Gastroesophageal sphincter (tissue), 3 donors: ENCODE measurements around the gene RPL3.

ENCODE experiments used
- EP300 ChIP-seq: sonication (generic); formaldehyde crosslinking; IDR thresholded peaks from one replicate; pipeline ENCODE4 v1.6.1; 2017; ENCODE audit warnings: antibody characterized with exemption, mild to moderate bottlenecking
- POLR2A ChIP-seq, 2 donors: fragments of 450-650 bp; IDR thresholded peaks; one replicate each; pipeline ENCODE4 v1.6.1; 2017; ENCODE audit warnings: antibody characterized with exemption in 2 of 2, mild to moderate bottlenecking in 2 of 2, moderate library complexity in 1 of 2
- POLR2AphosphoS5 ChIP-seq: sonication (generic); formaldehyde crosslinking; IDR thresholded peaks from one replicate; pipeline ENCODE4 v1.6.1; 2017; ENCODE audit warnings: antibody characterized with exemption
- TF ChIP-seq, protein P1 (sequence below), 4 experiments: fragments of 200-600 bp in 2 of 4; fragments of 450-650 bp in 2 of 4; sonication (generic) in 1 of 4; IDR thresholded peaks; one replicate each; pipeline ENCODE4 v1.5.1; 2017 to 2019; ENCODE audit warnings: antibody characterized with exemption in 4 of 4, mild to moderate bottlenecking in 2 of 4, moderate library complexity in 2 of 4

DNA sequence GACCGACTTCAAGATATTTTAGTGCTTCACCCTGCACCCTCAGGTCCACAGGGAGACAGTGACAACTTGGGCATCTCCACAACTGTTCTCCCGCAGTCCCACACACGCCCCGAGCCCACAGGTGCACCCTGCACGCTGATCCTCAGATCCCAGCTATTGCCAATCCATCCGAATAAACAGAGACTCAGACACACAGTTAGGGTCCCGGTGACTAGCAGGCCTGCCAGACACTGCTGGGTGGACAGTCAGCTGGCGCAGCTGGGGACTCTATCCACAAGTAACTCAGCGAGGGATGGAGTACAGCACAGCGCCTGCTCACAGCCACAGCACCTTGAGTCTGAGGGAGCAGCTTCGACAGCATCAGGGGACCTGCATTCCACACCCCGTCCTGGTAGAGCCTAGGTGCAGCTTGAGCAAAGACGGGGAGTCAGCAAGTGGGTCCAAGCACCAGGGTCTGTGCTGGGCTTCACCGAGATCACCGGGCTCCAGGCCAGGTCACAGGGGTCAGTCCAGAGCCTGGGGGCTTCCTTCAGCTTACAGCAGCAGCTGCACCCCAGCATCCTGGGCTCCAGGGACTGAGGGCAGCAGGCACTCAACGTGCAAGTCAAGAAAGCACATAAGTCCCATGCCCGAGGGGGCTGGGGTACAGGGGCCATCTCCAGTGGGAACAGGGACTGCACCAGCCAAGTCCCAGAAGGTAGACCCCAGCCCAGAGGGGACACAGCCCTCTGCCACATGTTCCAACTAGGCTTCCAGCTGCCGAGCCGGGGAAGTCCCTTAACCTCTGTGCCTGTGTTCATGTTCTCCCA is 7.6 kb downstream of the RPL3 start:
- TF ChIP-seq, protein P1, sequence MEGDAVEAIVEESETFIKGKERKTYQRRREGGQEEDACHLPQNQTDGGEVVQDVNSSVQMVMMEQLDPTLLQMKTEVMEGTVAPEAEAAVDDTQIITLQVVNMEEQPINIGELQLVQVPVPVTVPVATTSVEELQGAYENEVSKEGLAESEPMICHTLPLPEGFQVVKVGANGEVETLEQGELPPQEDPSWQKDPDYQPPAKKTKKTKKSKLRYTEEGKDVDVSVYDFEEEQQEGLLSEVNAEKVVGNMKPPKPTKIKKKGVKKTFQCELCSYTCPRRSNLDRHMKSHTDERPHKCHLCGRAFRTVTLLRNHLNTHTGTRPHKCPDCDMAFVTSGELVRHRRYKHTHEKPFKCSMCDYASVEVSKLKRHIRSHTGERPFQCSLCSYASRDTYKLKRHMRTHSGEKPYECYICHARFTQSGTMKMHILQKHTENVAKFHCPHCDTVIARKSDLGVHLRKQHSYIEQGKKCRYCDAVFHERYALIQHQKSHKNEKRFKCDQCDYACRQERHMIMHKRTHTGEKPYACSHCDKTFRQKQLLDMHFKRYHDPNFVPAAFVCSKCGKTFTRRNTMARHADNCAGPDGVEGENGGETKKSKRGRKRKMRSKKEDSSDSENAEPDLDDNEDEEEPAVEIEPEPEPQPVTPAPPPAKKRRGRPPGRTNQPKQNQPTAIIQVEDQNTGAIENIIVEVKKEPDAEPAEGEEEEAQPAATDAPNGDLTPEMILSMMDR (IDR thresholded peaks at IDR 0.05) = no peak
- TF ChIP-seq POLR2A (IDR thresholded peaks at IDR 0.05) (no peak), EP300 (no peak), POLR2AphosphoS5 (peak; percentile 2)
